ENCODE measurements around the gene CYSRT1. TPM values are rescaled to one million over a fixed set of nuclear protein-coding genes. Genes with fewer than 3 reads are reported as not detected.

Gene CYSRT1
- total RNA-seq, 1 donor from 2014 or later = 0.68 TPM

DNA sequence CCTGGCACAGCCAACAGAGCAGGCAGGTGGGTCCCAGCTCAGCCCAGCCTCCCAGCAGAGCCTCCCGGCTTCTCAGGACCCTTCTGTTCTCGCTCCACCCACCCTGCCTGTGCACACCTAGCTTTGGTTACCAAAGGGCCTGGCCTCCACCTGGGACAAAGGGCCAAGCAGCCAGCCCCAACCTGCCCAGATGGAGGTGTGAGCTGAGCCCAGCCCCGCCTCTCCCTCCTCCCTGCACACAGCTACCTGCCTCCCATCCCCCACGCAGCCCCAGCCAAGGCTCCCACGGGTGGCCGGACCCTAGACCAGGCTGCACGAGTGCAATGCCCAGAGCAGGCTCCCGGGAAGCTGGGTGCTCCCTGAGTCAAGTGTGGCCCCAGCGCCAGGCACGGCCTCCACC, 30.1 kb upstream of the CYSRT1 start:
- no peak for DNase-seq
- peaks cover 8% of the 10 kb centered on the region for H3K36me3 Mint-ChIP-seq (ENCODE audit: low read depth)
- no peak overlapping the region for H3K4me3 Mint-ChIP-seq
- H3K4me1 Mint-ChIP-seq = no peaks in the 10 kb centered on the region
- H3K27me3 Mint-ChIP-seq = peaks cover 2% of the 10 kb centered on the region
- intact Hi-C loops (cut with micrococcal nuclease) = no loop called here
- no peaks in the 10 kb centered on the region for H3K9me3 Mint-ChIP-seq
- no peak overlapping the region for H3K27ac Mint-ChIP-seq

GRCh38 chr9:137195525-137196220, 29.3 kb upstream of the CYSRT1 start:
- Mint-ChIP-seq H3K4me3 (no peak overlapping the region), H3K4me1 (no peaks in the 10 kb centered on the region), H3K36me3 (ENCODE audit: low read depth) (peaks cover 6% of the 10 kb centered on the region), H3K27ac (no peak overlapping the region), H3K27me3 (peaks cover 2% of the 10 kb centered on the region), H3K9me3 (no peaks in the 10 kb centered on the region)
- no peak for DNase-seq
- intact Hi-C loops (cut with micrococcal nuclease) = no loop called here

GRCh38 chr9:137198051-137198901, 26.7 kb upstream of the CYSRT1 start:
- peak overlapping the region; percentile 32 for H3K4me3 Mint-ChIP-seq
- peaks cover 2% of the 10 kb centered on the region for H3K27me3 Mint-ChIP-seq
- DNase-seq = no peak
- intact Hi-C loops (cut with micrococcal nuclease) = no loop called here
- H3K36me3 Mint-ChIP-seq (ENCODE audit: low read depth) = peaks cover 3% of the 10 kb centered on the region
- no peak overlapping the region for H3K27ac Mint-ChIP-seq
- no peaks in the 10 kb centered on the region for H3K9me3 Mint-ChIP-seq
- H3K4me1 Mint-ChIP-seq = peaks cover 8% of the 10 kb centered on the region

- Mint-ChIP-seq H3K36me3 (ENCODE audit: low read depth) (peaks cover 3% of the 10 kb centered on the region), H3K27ac (no peak overlapping the region), H3K9me3 (no peaks in the 10 kb centered on the region), H3K4me1 (peaks cover 9% of the 10 kb centered on the region), H3K4me3 (peak overlapping the region; percentile 32), H3K27me3 (peaks cover 2% of the 10 kb centered on the region)
- no peak for DNase-seq
- intact Hi-C loops (cut with micrococcal nuclease) = no loop called here
These were observed 26.1 kb upstream of the CYSRT1 start for GRCh38 chr9:137198902-137199283.

- Mint-ChIP-seq H3K36me3 (ENCODE audit: low read depth) (peaks cover 4% of the 10 kb centered on the region), H3K4me3 (peak overlapping the region; percentile 81), H3K4me1 (peaks cover 14% of the 10 kb centered on the region), H3K27ac (no peak overlapping the region), H3K9me3 (no peaks in the 10 kb centered on the region), H3K27me3 (peaks cover 2% of the 10 kb centered on the region)
- intact Hi-C loops (cut with micrococcal nuclease) = loop anchor here (1.0 to 5.0 kb wide), 4 partner anchors 11 to 71 kb away; partner anchors contain the start of genes ANAPC2, SSNA1 and TUBB4B
- no peak for DNase-seq
These were observed 25.4 kb upstream of the CYSRT1 start for GRCh38 chr9:137199411-137200121.

DNA sequence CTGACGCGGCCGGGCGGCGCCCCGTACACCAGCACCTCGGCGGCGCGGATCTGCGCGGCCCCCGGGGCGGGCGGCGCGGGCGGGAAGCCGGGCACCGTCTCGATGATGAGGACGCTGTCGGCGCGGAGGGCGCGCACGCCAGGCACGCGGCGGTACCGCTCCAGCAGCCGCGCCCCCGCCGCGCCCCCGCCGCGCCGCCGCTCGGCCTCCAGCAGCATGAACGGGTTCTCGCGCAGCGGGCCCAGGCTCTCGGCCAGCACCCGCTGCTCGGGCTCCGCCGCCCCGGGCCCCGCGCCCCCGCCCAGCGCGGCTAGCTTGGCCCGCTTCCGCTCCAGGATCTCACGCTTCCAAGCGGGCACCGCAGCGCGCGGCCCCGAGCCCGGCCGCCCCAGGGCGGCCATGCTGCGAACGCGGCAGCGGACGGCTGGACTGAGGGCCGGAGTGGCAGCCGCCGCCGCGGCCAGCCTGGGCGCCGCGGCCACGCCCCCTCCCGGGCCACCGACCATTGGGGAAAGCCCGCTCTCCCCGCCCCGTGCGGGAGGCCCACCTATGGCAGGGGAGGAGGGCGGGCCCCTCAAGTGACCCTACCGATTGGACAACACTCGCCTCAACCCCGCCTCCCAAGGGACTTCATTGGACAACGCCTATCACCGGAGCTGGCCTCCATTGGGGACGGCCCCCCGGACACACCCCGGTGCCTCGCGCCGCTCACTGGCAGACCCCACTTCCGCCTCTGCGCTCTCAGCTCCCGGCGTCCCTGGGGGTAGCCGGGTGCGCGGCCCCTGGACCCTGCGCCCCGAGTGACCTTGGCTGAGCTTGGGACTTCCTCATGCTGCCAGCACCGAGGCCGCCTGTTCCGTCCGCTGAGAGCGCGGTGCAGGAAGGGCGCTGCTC, 24.4 kb upstream of the CYSRT1 start, which contains the start of gene TPRN:
TPRN (minus strand) TSS at position 431 of the 894 bp plus-strand sequence; CDS start at position 401, 30 bp downstream.
- H3K4me3 Mint-ChIP-seq = peak within 1 kb of the TSS; percentile 87
- H3K27me3 Mint-ChIP-seq = peaks cover 2% of the 10 kb centered on the region
- peak; percentile 100 for DNase-seq
- H3K9me3 Mint-ChIP-seq = no peaks in the 10 kb centered on the region
- H3K4me1 Mint-ChIP-seq = peaks cover 14% of the 10 kb centered on the region
- peaks cover 4% of the 10 kb centered on the region for H3K36me3 Mint-ChIP-seq (ENCODE audit: low read depth)
- peak within 1 kb of the TSS; percentile 65 for H3K27ac Mint-ChIP-seq
- intact Hi-C loops (cut with micrococcal nuclease) = loop anchor here (1.0 to 5.0 kb wide), 4 partner anchors 12 to 72 kb away; partner anchors contain the start of genes ANAPC2, SSNA1 and TUBB4B

DNA sequence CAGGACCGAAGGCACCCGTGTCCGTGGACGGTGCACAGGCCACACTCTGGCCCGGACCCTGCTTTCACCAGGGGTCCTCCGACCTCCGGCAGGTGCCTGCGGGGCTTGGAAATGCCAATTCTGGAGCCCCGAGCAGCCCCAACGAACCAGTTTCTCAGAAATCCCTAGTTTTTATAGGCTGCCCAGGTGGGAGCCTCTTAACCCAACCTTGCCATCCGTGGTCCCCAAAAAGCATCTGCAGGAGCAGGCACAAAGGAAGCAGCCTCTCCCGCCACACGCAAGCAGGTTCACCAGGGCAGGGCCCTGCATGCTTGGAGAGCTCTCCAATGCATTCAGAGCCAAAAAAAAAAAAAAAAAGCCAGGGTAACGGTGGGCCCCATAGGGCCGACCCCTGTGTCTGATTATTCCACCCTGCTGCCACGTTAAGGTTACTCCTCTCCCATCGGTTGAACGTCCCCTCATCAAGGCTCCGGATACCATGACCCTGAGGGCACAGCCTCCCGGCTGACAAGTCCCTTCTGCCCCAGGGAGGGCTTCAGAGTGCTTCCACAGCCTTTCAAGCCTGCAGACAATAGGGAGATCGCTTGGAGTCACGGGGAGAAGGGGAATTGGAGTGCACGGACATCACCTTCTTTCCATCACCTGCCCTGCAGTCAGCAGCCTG, 23.6 kb upstream of the CYSRT1 start:
- Mint-ChIP-seq H3K36me3 (ENCODE audit: low read depth) (peaks cover 9% of the 10 kb centered on the region), H3K4me3 (peak overlapping the region; percentile 87), H3K27me3 (peaks cover 2% of the 10 kb centered on the region), H3K9me3 (no peaks in the 10 kb centered on the region), H3K4me1 (peaks cover 17% of the 10 kb centered on the region), H3K27ac (peak overlapping the region; percentile 65)
- intact Hi-C loops (cut with micrococcal nuclease) = loop anchor here (2.0 to 5.0 kb wide), 2 partner anchors 41 to 73 kb away; partner anchors contain the start of gene TUBB4B
- no peak for DNase-seq

- no peak for DNase-seq
- Mint-ChIP-seq H3K4me3 (no peak overlapping the region), H3K27ac (no peak overlapping the region), H3K27me3 (peaks cover 2% of the 10 kb centered on the region), H3K9me3 (no peaks in the 10 kb centered on the region), H3K36me3 (ENCODE audit: low read depth) (peaks cover 17% of the 10 kb centered on the region), H3K4me1 (peaks cover 30% of the 10 kb centered on the region)
- intact Hi-C loops (cut with micrococcal nuclease) = loop anchor here (5.0 kb wide), 1 partner anchor 39 kb away; the partner anchor contains the start of gene TUBB4B
These were observed 22.0 kb upstream of the CYSRT1 start for GRCh38 chr9:137202966-137203365.

GRCh38 chr9:137204731-137205125, 20.2 kb upstream of the CYSRT1 start:
- peaks cover 24% of the 10 kb centered on the region for H3K36me3 Mint-ChIP-seq (ENCODE audit: low read depth)
- no peaks in the 10 kb centered on the region for H3K27me3 Mint-ChIP-seq
- H3K27ac Mint-ChIP-seq = peak overlapping the region; percentile 91
- peaks cover 30% of the 10 kb centered on the region for H3K4me1 Mint-ChIP-seq
- peak overlapping the region; percentile 94 for H3K4me3 Mint-ChIP-seq
- no peak for DNase-seq
- intact Hi-C loops (cut with micrococcal nuclease) = loop anchor here (1.0 to 5.0 kb wide), 4 partner anchors 16 to 75 kb away; partner anchors contain the start of genes ANAPC2, SSNA1 and TUBB4B
- no peaks in the 10 kb centered on the region for H3K9me3 Mint-ChIP-seq

- Mint-ChIP-seq H3K27ac (peak within 1 kb of the TSS; percentile 93), H3K9me3 (no peaks in the 10 kb centered on the region), H3K4me3 (peak within 1 kb of the TSS; percentile 94), H3K4me1 (peaks cover 30% of the 10 kb centered on the region), H3K36me3 (ENCODE audit: low read depth) (peaks cover 26% of the 10 kb centered on the region), H3K27me3 (no peaks in the 10 kb centered on the region)
- DNase-seq = peak; percentile 99
- intact Hi-C loops (cut with micrococcal nuclease) = loop anchor here (1.0 kb wide), 3 partner anchors 17 to 76 kb away; partner anchors contain the start of genes ANAPC2 and SSNA1
These were observed 19.6 kb upstream of the CYSRT1 start, which contains the start of the genes NDOR1 and TMEM203 for GRCh38 chr9:137205126-137206069. NDOR1 (plus strand) TSS chr9:137205700; CDS start chr9:137205778, 78 bp downstream. TMEM203 (minus strand) TSS chr9:137205648; CDS start chr9:137205414, 234 bp downstream.

GRCh38 chr9:137206602-137207001, 18.4 kb upstream of the CYSRT1 start:
- Mint-ChIP-seq H3K27me3 (no peaks in the 10 kb centered on the region), H3K4me3 (peak overlapping the region; percentile 94), H3K36me3 (ENCODE audit: low read depth) (peaks cover 26% of the 10 kb centered on the region), H3K27ac (peak overlapping the region; percentile 93), H3K4me1 (peaks cover 28% of the 10 kb centered on the region), H3K9me3 (no peaks in the 10 kb centered on the region)
- intact Hi-C loops (cut with micrococcal nuclease) = no loop called here
- no peak for DNase-seq

Measured in activated CD4-positive, alpha-beta T cell treated with anti-CD3 and anti-CD28 coated beads, Interleukin-2, amount 10 ng/mL, durations not matched to agents 24 days and 14 days (primary cell).